HEK293 (cell line): ENCODE data around the gene PRPF38B.
A peak's percentile ranks its signal among the peaks of the same experiment; 100 is the strongest.

Experiments
- MEIS1 ChIP-seq: sonication (generic); formaldehyde crosslinking; IDR thresholded peaks from 2 replicates; pipeline ENCODE4 v1.8.1; 2022; ENCODE audit warnings: missing genetic modification reagents, mild to moderate bottlenecking, borderline replicate concordance
- SALL2 ChIP-seq: fragments of 450-650 bp; formaldehyde crosslinking; IDR thresholded peaks from 2 replicates; pipeline ENCODE4 v1.5.0; 2017; ENCODE audit warnings: missing biosample characterization, mild to moderate bottlenecking, missing genetic modification characterization, borderline replicate concordance
- WT1 ChIP-seq: fragments of 450-650 bp; formaldehyde crosslinking; IDR thresholded peaks from 2 replicates; pipeline ENCODE4 v1.5.1; 2016; ENCODE audit warnings: missing biosample characterization, missing genetic modification characterization
- YY2 ChIP-seq: fragments of 450-650 bp; formaldehyde crosslinking; IDR thresholded peaks from 2 replicates; pipeline ENCODE4 v1.5.1; 2016; ENCODE audit warnings: missing biosample characterization, missing genetic modification characterization
- ZBTB17 ChIP-seq: fragments of 450-650 bp; formaldehyde crosslinking; IDR thresholded peaks from 2 replicates; pipeline ENCODE4 v1.5.1; 2016; ENCODE audit warnings: missing biosample characterization, missing genetic modification characterization
- ZBTB48 ChIP-seq: fragments of 450-650 bp; formaldehyde crosslinking; IDR thresholded peaks from 2 replicates; pipeline ENCODE4 v1.5.1; 2016; ENCODE audit warnings: missing biosample characterization, missing genetic modification characterization
- ZBTB8A ChIP-seq: fragments of 450-650 bp; formaldehyde crosslinking; IDR thresholded peaks from 2 replicates; pipeline ENCODE4 v1.5.1; 2016; ENCODE audit warnings: missing biosample characterization, missing genetic modification characterization
- ZFP41 ChIP-seq: fragments of 450-650 bp; formaldehyde crosslinking; IDR thresholded peaks from 2 replicates; pipeline ENCODE4 v1.5.1; 2016; ENCODE audit warnings: missing biosample characterization, missing genetic modification characterization, borderline replicate concordance
- ZNF138 ChIP-seq: fragments of 450-650 bp; formaldehyde crosslinking; IDR thresholded peaks from 2 replicates; pipeline ENCODE4 v1.5.1; 2016; ENCODE audit warnings: missing biosample characterization, missing genetic modification characterization, borderline replicate concordance
- ZNF148 ChIP-seq: fragments of 450-650 bp; formaldehyde crosslinking; IDR thresholded peaks from 2 replicates; pipeline ENCODE4 v1.5.0; 2017; ENCODE audit warnings: missing biosample characterization, missing genetic modification characterization, borderline replicate concordance
- ZNF19 ChIP-seq: fragments of 450-650 bp; formaldehyde crosslinking; IDR thresholded peaks from 2 replicates; pipeline ENCODE4; 2016; ENCODE audit warnings: missing biosample characterization, missing genetic modification characterization, low read depth
- ZNF214 ChIP-seq: fragments of 450-650 bp; formaldehyde crosslinking; IDR thresholded peaks from 2 replicates; pipeline ENCODE4 v1.5.1; 2017; ENCODE audit warnings: missing biosample characterization, mild to moderate bottlenecking, missing genetic modification characterization, borderline replicate concordance
- ZNF266 ChIP-seq: fragments of 450-650 bp; formaldehyde crosslinking; IDR thresholded peaks from 2 replicates; pipeline ENCODE4 v1.5.1; 2016; ENCODE audit warnings: missing biosample characterization, missing genetic modification characterization, low read depth
- ZNF274 ChIP-seq, 2 experiments: fragments of 200-500 bp in 1 of 2; fragments of 450-650 bp in 1 of 2; sonication (Bioruptor generic) in 1 of 2; formaldehyde crosslinking in 1 of 2; IDR thresholded peaks; 2 replicates each; pipeline versions ENCODE4 v1.5.1 to v1.6.1; 2014 to 2016; ENCODE audit warnings: borderline replicate concordance in 1 of 2, inconsistent platforms in 1 of 2, low read length in 1 of 2, missing biosample characterization in 1 of 2, missing genetic modification characterization in 1 of 2
- ZNF280D ChIP-seq: fragments of 450-650 bp; formaldehyde crosslinking; IDR thresholded peaks from 2 replicates; pipeline ENCODE4 v1.5.1; 2016; ENCODE audit warnings: missing biosample characterization, missing genetic modification characterization
- ZNF335 ChIP-seq: fragments of 450-650 bp; formaldehyde crosslinking; conservative IDR thresholded peaks from 2 replicates; pipeline ENCODE4 v1.5.1; 2016; ENCODE audit warnings: missing biosample characterization, missing genetic modification characterization
- ZNF398 ChIP-seq: fragments of 450-650 bp; formaldehyde crosslinking; IDR thresholded peaks from 2 replicates; pipeline ENCODE4 v1.5.1; 2017; ENCODE audit warnings: missing biosample characterization, missing genetic modification characterization
- ZNF501 ChIP-seq: fragments of 450-650 bp; formaldehyde crosslinking; IDR thresholded peaks from 2 replicates; pipeline ENCODE4 v1.5.1; 2016; ENCODE audit warnings: missing biosample characterization, missing genetic modification characterization
- ZNF514 ChIP-seq: fragments of 450-650 bp; formaldehyde crosslinking; IDR thresholded peaks from 2 replicates; pipeline ENCODE4 v1.5.1; 2016; ENCODE audit warnings: missing biosample characterization, missing genetic modification characterization
- ZNF529 ChIP-seq: fragments of 450-650 bp; formaldehyde crosslinking; IDR thresholded peaks from 2 replicates; pipeline ENCODE4 v1.5.1; 2017; ENCODE audit warnings: missing genetic modification characterization, missing biosample characterization; ENCODE audit not compliant: insufficient replicate concordance
- ZNF544 ChIP-seq: fragments of 450-650 bp; formaldehyde crosslinking; IDR thresholded peaks from 2 replicates; pipeline ENCODE4 v1.5.0; 2017; ENCODE audit warnings: missing biosample characterization, missing genetic modification characterization
- ZNF548 ChIP-seq: fragments of 450-650 bp; formaldehyde crosslinking; IDR thresholded peaks from 2 replicates; pipeline ENCODE4 v1.5.1; 2016; ENCODE audit warnings: missing biosample characterization, missing genetic modification characterization
- ZNF585B ChIP-seq: fragments of 450-650 bp; formaldehyde crosslinking; IDR thresholded peaks from 2 replicates; pipeline ENCODE4 v1.5.1; 2016; ENCODE audit warnings: missing biosample characterization, missing genetic modification characterization
- ZNF623 ChIP-seq: fragments of 450-650 bp; formaldehyde crosslinking; IDR thresholded peaks from 2 replicates; pipeline ENCODE4 v1.5.1; 2016; ENCODE audit warnings: missing biosample characterization, missing genetic modification characterization
- ZNF692 ChIP-seq: fragments of 450-650 bp; formaldehyde crosslinking; IDR thresholded peaks from 2 replicates; pipeline ENCODE4 v1.5.1; 2016; ENCODE audit warnings: missing biosample characterization, missing genetic modification characterization
- ZNF777 ChIP-seq: fragments of 450-650 bp; formaldehyde crosslinking; IDR thresholded peaks from 2 replicates; pipeline ENCODE4 v1.5.1; 2017; ENCODE audit warnings: missing biosample characterization, missing genetic modification characterization, borderline replicate concordance
- ZSCAN16 ChIP-seq: fragments of 450-650 bp; formaldehyde crosslinking; IDR thresholded peaks from 2 replicates; pipeline ENCODE4 v1.5.1; 2016; ENCODE audit warnings: missing biosample characterization, missing genetic modification characterization
- ZSCAN4 ChIP-seq: fragments of 450-650 bp; formaldehyde crosslinking; IDR thresholded peaks from 2 replicates; pipeline ENCODE4 v1.5.1; 2017; ENCODE audit warnings: missing biosample characterization, missing genetic modification characterization

PRPF38B gene

GRCh38 chr1:108691942-108692723 is at the start of gene PRPF38B (continued):
- TF ChIP-seq ZBTB48 (tag by site-specific recombination) (peak; percentile 98), ZNF280D (tag by site-specific recombination) (no peak), ZFP41 (tag by site-specific recombination) (no peak), ZBTB17 (tag by site-specific recombination) (peak; percentile 92), ZNF623 (tag by site-specific recombination) (no peak), ZNF214 (no peak), SALL2 (tag by site-specific recombination) (no peak), ZNF585B (tag by site-specific recombination) (no peak), ZNF514 (tag by site-specific recombination) (no peak), ZNF138 (tag by site-specific recombination) (no peak), YY2 (tag by site-specific recombination) (peak; percentile 86), ZNF398 (no peak), ZNF529 (no peak), ZNF548 (no peak), ZNF544 (tag by site-specific recombination) (no peak), WT1 (tag by site-specific recombination) (no peak), ZNF692 (tag by site-specific recombination) (peak; percentile 61), ZNF777 (no peak), ZNF19 (tag by site-specific recombination) (no peak), ZNF266 (tag by site-specific recombination) (no peak), ZSCAN16 (no peak), ZNF501 (tag by site-specific recombination) (peak; percentile 94), ZNF274 (IDR thresholded peaks at IDR 0.05; ENCODE audit: low read length) (no peak), ZNF274 (tag by site-specific recombination; IDR thresholded peaks at IDR 0.05; ENCODE audit: borderline replicate concordance) (no peak), ZSCAN4 (tag by site-specific recombination) (no peak), ZBTB8A (peak; percentile 43), MEIS1 (CRISPR knock-in tag) (no peak), ZNF148 (tag by site-specific recombination) (no peak), ZNF335 (tag by site-specific recombination) (peak; percentile 91)
